HEK293T (cell line): ENCODE data around the gene ZNF391.

ENCODE experiments used
- CTCF ChIA-PET: fragments of 350-600 bp; formaldehyde crosslinking; extraction: SDS; loops from one replicate; lab custom pipeline; 2021; ENCODE audit warnings: antibody characterized with exemption, inconsistent platforms; lab: Yijun Ruan, JAX
- POLR2A ChIA-PET: fragments of 350-600 bp; formaldehyde crosslinking; extraction: SDS; loops from one replicate; lab custom pipeline; 2020; ENCODE audit warnings: antibody characterized with exemption, inconsistent platforms; lab: Yijun Ruan, JAX
- DNase-seq: peaks from one replicate; pipeline ENCODE4 v3.0.0; 2012; ENCODE audit warnings: mixed read lengths; ENCODE audit errors: extremely low spot score
- ARNT ChIP-seq: fragments of 450-650 bp; IDR thresholded peaks from 2 replicates; pipeline ENCODE4 v1.6.1; 2017; ENCODE audit warnings: mild to moderate bottlenecking
- BHLHE40 ChIP-seq: fragments of 450-650 bp; IDR thresholded peaks from 2 replicates; pipeline ENCODE4 v1.6.1; 2016; ENCODE audit warnings: mild to moderate bottlenecking, moderate library complexity, borderline replicate concordance
- CTBP1 ChIP-seq: fragments of 450-650 bp; IDR thresholded peaks from 2 replicates; pipeline ENCODE4 v1.6.1; 2016; ENCODE audit warnings: borderline replicate concordance
- ELF4 ChIP-seq: fragments of 450-650 bp; IDR thresholded peaks from 2 replicates; pipeline ENCODE4 v1.6.1; 2017; ENCODE audit warnings: antibody characterized with exemption
- FOXA1 ChIP-seq: fragments of 450-650 bp; IDR thresholded peaks from 2 replicates; pipeline ENCODE4 v1.6.1; 2016; ENCODE audit warnings: mild to moderate bottlenecking
- FOXK2 ChIP-seq: fragments of 450-650 bp; IDR thresholded peaks from 2 replicates; pipeline ENCODE4 v1.6.1; 2016; ENCODE audit warnings: mild to moderate bottlenecking
- FOXM1 ChIP-seq: fragments of 450-650 bp; IDR thresholded peaks from 2 replicates; pipeline ENCODE4 v1.6.1; 2017; ENCODE audit warnings: mild to moderate bottlenecking, borderline replicate concordance
- HDGF ChIP-seq: fragments of 450-650 bp; IDR thresholded peaks from 2 replicates; pipeline ENCODE4 v1.6.1; 2017; ENCODE audit warnings: antibody characterized with exemption, borderline replicate concordance
- L3MBTL2 ChIP-seq: fragments of 450-650 bp; conservative IDR thresholded peaks from 2 replicates; pipeline ENCODE4 v1.6.1; 2016; ENCODE audit warnings: mild to moderate bottlenecking
- LEF1 ChIP-seq: fragments of 450-650 bp; IDR thresholded peaks from 2 replicates; pipeline ENCODE4 v1.6.1; 2017; ENCODE audit warnings: mild to moderate bottlenecking, borderline replicate concordance
- NFRKB ChIP-seq: fragments of 450-650 bp; IDR thresholded peaks from 2 replicates; pipeline ENCODE4 v1.6.1; 2016; ENCODE audit warnings: mild to moderate bottlenecking, moderate library complexity
- SP1 ChIP-seq: fragments of 450-650 bp; IDR thresholded peaks from 2 replicates; pipeline ENCODE4 v1.6.1; 2017
- SUZ12 ChIP-seq: fragments of 450-650 bp; IDR thresholded peaks from 2 replicates; pipeline ENCODE4 v1.6.1; 2016; ENCODE audit warnings: mild to moderate bottlenecking
- TARDBP ChIP-seq: fragments of 450-650 bp; IDR thresholded peaks from 2 replicates; pipeline ENCODE4 v1.6.1; 2016
- ZNF384 ChIP-seq: fragments of 450-650 bp; IDR thresholded peaks from 2 replicates; pipeline ENCODE4 v1.6.1; 2016
- TF ChIP-seq, protein P1 (sequence below): fragments of 450-650 bp; IDR thresholded peaks from 2 replicates; pipeline ENCODE4 v1.6.1; 2016

Gene ZNF391

DNA sequence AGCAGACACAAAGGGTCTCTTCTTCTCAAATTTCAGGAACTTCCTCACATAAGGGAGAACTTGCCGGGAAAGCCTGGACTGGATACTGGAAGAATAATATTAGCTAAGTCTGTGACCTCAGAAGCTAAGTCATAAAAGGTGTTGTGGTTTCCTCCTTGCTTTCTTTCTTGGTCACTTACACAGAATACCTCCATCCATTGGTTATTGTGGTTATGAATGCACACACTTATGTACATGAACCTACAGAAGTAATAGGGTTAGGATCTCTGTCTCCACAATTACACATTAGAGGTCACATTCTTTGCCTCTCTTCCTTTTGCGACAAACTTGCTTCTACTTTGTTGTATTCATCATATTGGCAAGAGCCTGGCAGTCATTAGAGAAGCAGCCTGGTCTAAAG is 40.4 kb downstream of the ZNF391 start:
- DNase-seq, result no peak
- ChIA-PET POLR2A (no interaction called here), CTCF (no interaction called here)
- TF ChIP-seq NFRKB, result no peak
- TF ChIP-seq, protein P1, sequence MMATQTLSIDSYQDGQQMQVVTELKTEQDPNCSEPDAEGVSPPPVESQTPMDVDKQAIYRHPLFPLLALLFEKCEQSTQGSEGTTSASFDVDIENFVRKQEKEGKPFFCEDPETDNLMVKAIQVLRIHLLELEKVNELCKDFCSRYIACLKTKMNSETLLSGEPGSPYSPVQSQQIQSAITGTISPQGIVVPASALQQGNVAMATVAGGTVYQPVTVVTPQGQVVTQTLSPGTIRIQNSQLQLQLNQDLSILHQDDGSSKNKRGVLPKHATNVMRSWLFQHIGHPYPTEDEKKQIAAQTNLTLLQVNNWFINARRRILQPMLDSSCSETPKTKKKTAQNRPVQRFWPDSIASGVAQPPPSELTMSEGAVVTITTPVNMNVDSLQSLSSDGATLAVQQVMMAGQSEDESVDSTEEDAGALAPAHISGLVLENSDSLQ, result no peak
- no peak for TF ChIP-seq FOXA1
- TF ChIP-seq CTBP1, result no peak
- no peak for TF ChIP-seq ZNF384
- no peak for TF ChIP-seq FOXM1
- no peak for TF ChIP-seq FOXK2
- TF ChIP-seq SUZ12, result no peak
- no peak for TF ChIP-seq LEF1
- no peak for TF ChIP-seq SP1
- TF ChIP-seq L3MBTL2, result no peak
- TF ChIP-seq HDGF, result no peak
- TF ChIP-seq BHLHE40, result no peak
- no peak for TF ChIP-seq TARDBP
- TF ChIP-seq ELF4, result no peak
- TF ChIP-seq ARNT, result no peak

GRCh38 chr6:27433714-27434113 is 45.2 kb downstream of the ZNF391 start:
- no peak for DNase-seq
- TF ChIP-seq SP1 (no peak), FOXM1 (no peak), TARDBP (no peak), NFRKB (no peak), FOXA1 (no peak)
- TF ChIP-seq, protein P1, result no peak
- CTCF ChIA-PET, result no interaction called here
- POLR2A ChIA-PET, result interaction anchor here (0.5 kb wide), 1 partner anchor 256 kb away, joined by 3 read pairs; no protein-coding TSS in a partner anchor

DNA sequence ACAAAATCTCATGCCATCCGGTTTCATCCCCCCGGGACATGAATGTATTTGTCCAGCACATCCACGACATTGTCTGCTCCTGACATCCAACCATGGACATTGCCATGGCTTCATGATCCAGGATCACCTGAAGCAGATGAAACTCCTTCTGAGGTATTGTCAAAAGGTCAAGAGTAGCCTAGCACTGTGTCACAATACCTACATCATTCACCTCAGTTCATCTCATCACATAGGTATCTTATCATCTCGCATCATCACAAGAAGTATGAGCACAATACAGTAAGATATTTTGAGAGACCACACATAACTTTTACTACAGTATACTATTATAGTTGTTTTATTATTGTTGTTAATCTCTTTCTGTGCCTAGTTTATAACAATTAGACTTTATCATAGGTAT is 50.8 kb downstream of the ZNF391 start:
- no peak for DNase-seq
- CTCF ChIA-PET, result no interaction called here
- TF ChIP-seq FOXM1 (no peak), FOXA1 (no peak), ELF4 (no peak), ZNF384 (no peak), ARNT (no peak), HDGF (no peak), TARDBP (no peak), L3MBTL2 (no peak), CTBP1 (no peak), BHLHE40 (no peak), FOXK2 (no peak), NFRKB (no peak), SUZ12 (no peak), SP1 (no peak)
- TF ChIP-seq, protein P1, result no peak
- POLR2A ChIA-PET, result no interaction called here

DNA sequence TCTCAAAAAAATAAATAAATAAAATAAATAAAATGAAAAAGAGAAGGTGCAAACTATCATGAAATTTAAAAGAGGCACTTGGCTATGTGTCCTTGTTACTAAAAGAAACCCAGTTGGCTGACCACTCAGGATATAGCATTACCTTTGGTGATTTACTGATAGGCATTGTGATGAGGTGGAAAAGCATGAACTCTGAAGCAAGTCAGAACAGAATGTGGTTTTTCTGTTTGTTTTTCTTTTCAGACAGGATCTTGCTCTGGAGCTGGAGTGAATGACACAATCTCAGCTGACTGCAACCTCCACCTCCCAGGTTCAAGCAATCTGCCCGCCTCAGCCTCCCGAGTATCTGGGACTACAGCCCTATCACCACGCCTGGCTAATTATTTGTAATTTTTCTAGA is 52.4 kb downstream of the ZNF391 start:
- no peak for DNase-seq
- POLR2A ChIA-PET, result no interaction called here
- CTCF ChIA-PET, result no interaction called here
- TF ChIP-seq BHLHE40 (no peak), FOXK2 (no peak), L3MBTL2 (no peak), NFRKB (no peak), SP1 (no peak), ELF4 (no peak), FOXM1 (no peak), HDGF (no peak), FOXA1 (no peak), ARNT (no peak), LEF1 (no peak), ZNF384 (no peak)
- TF ChIP-seq, protein P1, result no peak

DNA sequence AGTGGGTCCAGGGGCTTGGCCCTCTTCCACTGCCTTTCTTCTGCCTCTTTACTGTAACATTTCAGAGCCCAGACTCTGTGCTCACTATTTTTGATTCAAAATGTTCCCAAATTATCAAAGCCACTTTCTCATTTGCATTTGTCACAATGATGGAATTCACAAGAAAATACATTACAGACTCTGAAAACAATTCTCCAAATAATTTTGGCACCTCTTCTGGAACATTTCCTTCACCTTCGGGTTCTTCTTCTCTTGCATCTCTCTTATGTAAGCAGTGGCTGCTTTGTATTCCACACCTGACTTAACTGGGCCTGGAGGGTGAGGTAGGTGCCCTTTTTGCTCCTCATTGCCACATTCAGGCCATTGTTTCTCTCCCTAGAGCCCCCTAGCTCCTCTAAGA is 54.4 kb downstream of the ZNF391 start:
- CTCF ChIA-PET, result no interaction called here
- POLR2A ChIA-PET, result no interaction called here

More for the DNA sequence above, 54.4 kb downstream of the ZNF391 start:
- DNase-seq, result no peak
- TF ChIP-seq, protein P1, result no peak
- TF ChIP-seq FOXM1, result no peak
- TF ChIP-seq FOXA1, result no peak
